ENCODE measurements around the gene GRM2. TPM values are rescaled to one million over a fixed set of nuclear protein-coding genes. Genes with fewer than 3 reads are reported as not detected.

GRM2 gene
- total RNA-seq, 3 donors from 2014 or later, result 0.14 to 0.61 (median 0.22) TPM

- DNase-seq, result no peak
Measured at GRCh38 chr3:51721062-51721745, 14.3 kb downstream of the GRM2 start.

GRCh38 chr3:51722362-51722761 is 15.5 kb downstream of the GRM2 start:
- no peak for DNase-seq
- intact Hi-C loops (cut with DNase I, micrococcal nuclease), result loop anchor here in 1 of 2 donors (10.0 kb wide), 1 partner anchor 72 kb away; no protein-coding TSS in a partner anchor

More at GRCh38 chr3:51721062-51721745, 14.3 kb downstream of the GRM2 start:
- Histone ChIP-seq H3K4me1 (ENCODE audit: low read depth) (no peaks in the 10 kb centered on the region), H3K36me3 (ENCODE audit: low read depth) (no peaks in the 10 kb centered on the region), H3K4me3 (no peak overlapping the region), H3K9me3 (no peaks in the 10 kb centered on the region)
- intact Hi-C loops (cut with DNase I, micrococcal nuclease), result loop anchor here in 1 of 2 donors (10.0 kb wide), 1 partner anchor 74 kb away; no protein-coding TSS in a partner anchor
- no peak for ATAC-seq
- TF ChIP-seq CTCF (IDR thresholded peaks at IDR 0.05), result no peak

GRCh38 chr3:51727500-51727899 is 20.6 kb downstream of the GRM2 start:
- ATAC-seq (no peak), DNase-seq (no peak)
- no peaks in the 10 kb centered on the region for H3K9me3 ChIP-seq
- no peak overlapping the region for H3K4me3 ChIP-seq
- no peaks in the 10 kb centered on the region for H3K4me1 ChIP-seq (ENCODE audit: low read depth)
- no peaks in the 10 kb centered on the region for H3K36me3 ChIP-seq (ENCODE audit: low read depth)
- intact Hi-C loops (cut with DNase I, micrococcal nuclease), result loop anchor here in 1 of 2 donors (10.0 kb wide), 1 partner anchor 67 kb away; no protein-coding TSS in a partner anchor
- no peak for TF ChIP-seq CTCF (IDR thresholded peaks at IDR 0.05)

More at GRCh38 chr3:51722362-51722761, 15.5 kb downstream of the GRM2 start:
- ATAC-seq, result no peak
- no peak overlapping the region for H3K4me3 ChIP-seq
- TF ChIP-seq CTCF (IDR thresholded peaks at IDR 0.05), result no peak
- no peaks in the 10 kb centered on the region for H3K9me3 ChIP-seq
- H3K36me3 ChIP-seq (ENCODE audit: low read depth), result no peaks in the 10 kb centered on the region
- no peaks in the 10 kb centered on the region for H3K4me1 ChIP-seq (ENCODE audit: low read depth)

GRCh38 chr3:51729042-51729633 is 22.3 kb downstream of the GRM2 start:
- Histone ChIP-seq H3K36me3 (ENCODE audit: low read depth) (no peaks in the 10 kb centered on the region), H3K4me1 (ENCODE audit: low read depth) (no peaks in the 10 kb centered on the region), H3K4me3 (no peak overlapping the region), H3K9me3 (no peaks in the 10 kb centered on the region)
- TF ChIP-seq CTCF (IDR thresholded peaks at IDR 0.05), result no peak
- intact Hi-C loops (cut with DNase I, micrococcal nuclease), result loop anchor here in 1 of 2 donors (10.0 kb wide), 1 partner anchor 66 kb away; no protein-coding TSS in a partner anchor
- no peak for DNase-seq
- ATAC-seq, result no peak

GRCh38 chr3:51733859-51734571 is 27.1 kb downstream of the GRM2 start:
- DNase-seq (no peak), ATAC-seq (no peak)
- no peaks in the 10 kb centered on the region for H3K36me3 ChIP-seq (ENCODE audit: low read depth)
- intact Hi-C loops (cut with DNase I, micrococcal nuclease), result no loop called here
- no peaks in the 10 kb centered on the region for H3K4me1 ChIP-seq (ENCODE audit: low read depth)
- no peaks in the 10 kb centered on the region for H3K9me3 ChIP-seq
- no peak for TF ChIP-seq CTCF (IDR thresholded peaks at IDR 0.05)
- H3K4me3 ChIP-seq, result no peak overlapping the region
